HEK293 (cell line): ENCODE measurements around the gene TM7SF3.

Source experiments
- CTCF ChIA-PET: fragments of 350-600 bp; formaldehyde crosslinking; extraction: SDS; loops from one replicate; lab custom pipeline; 2021; ENCODE audit warnings: antibody characterized with exemption; lab: Yijun Ruan, JAX
- POLR2A ChIA-PET: fragments of 300-600 bp; formaldehyde crosslinking; extraction: SDS; loops from one replicate; lab custom pipeline; 2020; ENCODE audit warnings: antibody characterized with exemption, inconsistent platforms; lab: Yijun Ruan, JAX
- H3K27ac ChIP-seq: fragments of 200-500 bp; sonication (Bioruptor generic); 2 replicates; pipeline ENCODE4 v1.5.1; 2014; ENCODE audit warnings: low read depth, low read length, control low read depth, inconsistent platforms; ENCODE audit errors: extremely low read depth
- H3K36me3 ChIP-seq, 2 experiments: fragments of 200-500 bp in 1 of 2; sonication (Bioruptor generic) in 1 of 2; 1 replicate in 1 of 2; 2 replicates in 1 of 2; pipeline ENCODE4 v1.5.1; 2014 to 2017; ENCODE audit warnings: inconsistent platforms in 2 of 2, low read length in 2 of 2; ENCODE audit not compliant: control insufficient read depth in 2 of 2, insufficient read depth in 1 of 2
- H3K4me1 ChIP-seq: fragments of 200-500 bp; sonication (Bioruptor generic); 2 replicates; pipeline ENCODE4 v1.5.1; 2014; ENCODE audit warnings: mild to moderate bottlenecking, low read length, inconsistent platforms; ENCODE audit not compliant: control insufficient read depth, insufficient read depth
- H3K4me3 ChIP-seq: 2 replicates; pipeline ENCODE4 v1.5.1; 2011; ENCODE audit warnings: low read depth, mild to moderate bottlenecking, control low read depth, low read length, moderate library complexity
- H3K9me3 ChIP-seq: fragments of 200-500 bp; sonication (Bioruptor generic); 2 replicates; pipeline ENCODE4 v1.5.1; 2014; ENCODE audit warnings: low read depth, low read length, inconsistent platforms; ENCODE audit not compliant: control insufficient read depth, insufficient read depth
- EGR2 ChIP-seq: fragments of 450-650 bp; formaldehyde crosslinking; IDR thresholded peaks from 2 replicates; pipeline ENCODE4 v1.5.1; 2016; ENCODE audit warnings: low read depth, missing biosample characterization, missing genetic modification characterization
- SALL2 ChIP-seq: fragments of 450-650 bp; formaldehyde crosslinking; IDR thresholded peaks from 2 replicates; pipeline ENCODE4 v1.5.0; 2017; ENCODE audit warnings: missing biosample characterization, mild to moderate bottlenecking, missing genetic modification characterization, borderline replicate concordance
- SCRT1 ChIP-seq: fragments of 450-650 bp; formaldehyde crosslinking; IDR thresholded peaks from 2 replicates; pipeline ENCODE4 v1.5.1; 2016; ENCODE audit warnings: missing biosample characterization, missing genetic modification characterization, borderline replicate concordance
- TCF7L2 ChIP-seq: IDR thresholded peaks from 2 replicates; pipeline ENCODE4 v1.6.1; 2011; ENCODE audit warnings: low read depth, mild to moderate bottlenecking, inconsistent platforms, low read length, moderate library complexity, borderline replicate concordance
- WT1 ChIP-seq: fragments of 450-650 bp; formaldehyde crosslinking; IDR thresholded peaks from 2 replicates; pipeline ENCODE4 v1.5.1; 2016; ENCODE audit warnings: missing biosample characterization, missing genetic modification characterization
- YY1 ChIP-seq: fragments of 450-650 bp; formaldehyde crosslinking; IDR thresholded peaks from 2 replicates; pipeline ENCODE4 v1.5.1; 2018; ENCODE audit warnings: missing biosample characterization, missing genetic modification characterization
- ZBTB49 ChIP-seq: fragments of 450-650 bp; formaldehyde crosslinking; IDR thresholded peaks from 2 replicates; pipeline ENCODE4 v1.5.1; 2016; ENCODE audit warnings: missing biosample characterization, missing genetic modification characterization, low read depth
- ZFHX2 ChIP-seq: fragments of 450-650 bp; formaldehyde crosslinking; conservative IDR thresholded peaks from 2 replicates; pipeline ENCODE4 v1.5.1; 2016; ENCODE audit warnings: missing biosample characterization, missing genetic modification characterization
- ZFP41 ChIP-seq: fragments of 450-650 bp; formaldehyde crosslinking; IDR thresholded peaks from 2 replicates; pipeline ENCODE4 v1.5.1; 2016; ENCODE audit warnings: missing biosample characterization, missing genetic modification characterization, borderline replicate concordance
- ZNF112 ChIP-seq: fragments of 450-650 bp; formaldehyde crosslinking; IDR thresholded peaks from 2 replicates; pipeline ENCODE4 v1.5.0; 2017; ENCODE audit warnings: missing biosample characterization, missing genetic modification characterization
- ZNF121 ChIP-seq: fragments of 450-650 bp; formaldehyde crosslinking; IDR thresholded peaks from 2 replicates; pipeline ENCODE4 v1.5.1; 2016; ENCODE audit warnings: missing biosample characterization, missing genetic modification characterization
- ZNF202 ChIP-seq: fragments of 450-650 bp; formaldehyde crosslinking; IDR thresholded peaks from 2 replicates; pipeline ENCODE4 v1.5.1; 2016; ENCODE audit warnings: missing biosample characterization, missing genetic modification characterization, borderline replicate concordance
- ZNF24 ChIP-seq: fragments of 450-650 bp; formaldehyde crosslinking; IDR thresholded peaks from 2 replicates; pipeline ENCODE4 v1.5.1; 2016; ENCODE audit warnings: missing biosample characterization, missing genetic modification characterization
- ZNF324 ChIP-seq: fragments of 450-650 bp; formaldehyde crosslinking; IDR thresholded peaks from 2 replicates; pipeline ENCODE4 v1.5.1; 2016; ENCODE audit warnings: missing biosample characterization, missing genetic modification characterization
- ZNF362 ChIP-seq: fragments of 450-650 bp; formaldehyde crosslinking; IDR thresholded peaks from 2 replicates; pipeline ENCODE4 v1.5.1; 2016; ENCODE audit warnings: missing biosample characterization, missing genetic modification characterization
- ZNF394 ChIP-seq: fragments of 450-650 bp; formaldehyde crosslinking; IDR thresholded peaks from 2 replicates; pipeline ENCODE4 v1.5.1; 2016; ENCODE audit warnings: missing biosample characterization, missing genetic modification characterization, mild to moderate bottlenecking, moderate library complexity, borderline replicate concordance
- ZNF398 ChIP-seq: fragments of 450-650 bp; formaldehyde crosslinking; IDR thresholded peaks from 2 replicates; pipeline ENCODE4 v1.5.1; 2017; ENCODE audit warnings: missing biosample characterization, missing genetic modification characterization
- ZNF416 ChIP-seq: fragments of 450-650 bp; formaldehyde crosslinking; IDR thresholded peaks from 2 replicates; pipeline ENCODE4 v1.5.1; 2016; ENCODE audit warnings: missing biosample characterization, missing genetic modification characterization
- ZNF555 ChIP-seq: fragments of 450-650 bp; formaldehyde crosslinking; conservative IDR thresholded peaks from 2 replicates; pipeline ENCODE4 v1.5.1; 2017; ENCODE audit warnings: missing biosample characterization, mild to moderate bottlenecking, missing genetic modification characterization, inconsistent platforms
- ZNF621 ChIP-seq: fragments of 450-650 bp; formaldehyde crosslinking; IDR thresholded peaks from 2 replicates; pipeline ENCODE4 v1.5.1; 2017; ENCODE audit warnings: missing biosample characterization, missing genetic modification characterization
- ZNF639 ChIP-seq: fragments of 450-650 bp; formaldehyde crosslinking; IDR thresholded peaks from 2 replicates; pipeline ENCODE4 v1.5.1; 2016; ENCODE audit warnings: missing biosample characterization, missing genetic modification characterization
- ZNF658 ChIP-seq: fragments of 450-650 bp; formaldehyde crosslinking; IDR thresholded peaks from 2 replicates; pipeline ENCODE4; 2016; ENCODE audit warnings: missing biosample characterization, missing genetic modification characterization
- ZNF692 ChIP-seq: fragments of 450-650 bp; formaldehyde crosslinking; IDR thresholded peaks from 2 replicates; pipeline ENCODE4 v1.5.1; 2016; ENCODE audit warnings: missing biosample characterization, missing genetic modification characterization

Gene TM7SF3

GRCh38 chr12:26941215-26941594 lies 73.0 kb downstream of the TM7SF3 start:
- ChIA-PET POLR2A (no interaction called here), CTCF (no interaction called here)
- Histone ChIP-seq H3K36me3 (no peaks in the 10 kb centered on the region), H3K4me3 (no peak overlapping the region), H3K4me1 (peaks cover 16% of the 10 kb centered on the region), H3K27ac (no peak overlapping the region), H3K9me3 (no peaks in the 10 kb centered on the region)
- TF ChIP-seq ZNF416 (no peak), YY1 (tag by site-specific recombination) (no peak), ZBTB49 (tag by site-specific recombination) (no peak), SALL2 (tag by site-specific recombination) (no peak), ZNF398 (no peak), ZNF692 (no peak), ZNF24 (tag by site-specific recombination) (no peak), ZNF121 (no peak), ZNF394 (tag by site-specific recombination) (no peak), ZNF362 (tag by site-specific recombination) (no peak), WT1 (tag by site-specific recombination) (no peak), ZFP41 (no peak)

- Histone ChIP-seq H3K36me3 (no peaks in the 10 kb centered on the region), H3K27ac (no peak overlapping the region), H3K4me3 (no peak overlapping the region), H3K4me1 (peaks cover 18% of the 10 kb centered on the region), H3K9me3 (no peaks in the 10 kb centered on the region)
- ChIA-PET CTCF (no interaction called here), POLR2A (no interaction called here)
- TF ChIP-seq ZFHX2 (tag by site-specific recombination) (peak; percentile 23; the same call in 1 of the 2 replicates), ZNF555 (tag by site-specific recombination) (no peak), EGR2 (tag by site-specific recombination) (0 out of 2 replicates have a peak, but pooled peaks have one; percentile 44)
These were observed 73.5 kb downstream of the TM7SF3 start for GRCh38 chr12:26940516-26941214.

- Histone ChIP-seq H3K4me3 (peak overlapping the region; percentile 87), H3K9me3 (no peaks in the 10 kb centered on the region), H3K36me3 (no peaks in the 10 kb centered on the region), H3K4me1 (peaks cover 23% of the 10 kb centered on the region), H3K27ac (no peak overlapping the region)
- ChIA-PET POLR2A (no interaction called here), CTCF (no interaction called here)
- TF ChIP-seq ZNF658 (tag by site-specific recombination) (no peak), TCF7L2 (no peak), ZNF621 (tag by site-specific recombination) (no peak), ZNF112 (tag by site-specific recombination) (no peak), ZNF202 (tag by site-specific recombination) (no peak), ZNF639 (tag by site-specific recombination) (no peak), SCRT1 (tag by site-specific recombination) (no peak), ZNF324 (tag by site-specific recombination) (no peak), ZNF555 (tag by site-specific recombination) (no peak)
These were observed 74.2 kb downstream of the TM7SF3 start for GRCh38 chr12:26939953-26940352.
